ENCODE results near the gene DACT1.

DNA sequence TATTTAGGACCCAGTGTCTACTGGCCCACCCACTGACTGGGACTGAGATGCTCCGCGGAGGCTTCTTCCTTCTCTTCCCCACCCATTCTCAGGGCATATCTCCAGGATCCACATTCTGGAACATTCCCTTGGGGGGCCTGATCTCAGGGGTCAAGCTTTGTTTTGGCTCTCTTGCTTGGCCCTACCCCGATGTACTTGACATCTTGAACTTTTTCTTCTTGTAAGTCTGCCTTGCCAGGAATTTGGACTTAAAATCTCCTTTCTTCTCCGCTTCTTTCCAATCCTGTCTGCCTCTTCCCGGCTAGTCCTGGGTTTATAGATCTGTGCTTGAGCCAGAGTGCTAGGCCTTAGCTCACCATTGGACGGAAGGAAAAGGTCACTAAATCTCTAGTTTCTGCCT is 22.1 kb downstream of the DACT1 start:
- TF ChIP-seq, protein P1, sequence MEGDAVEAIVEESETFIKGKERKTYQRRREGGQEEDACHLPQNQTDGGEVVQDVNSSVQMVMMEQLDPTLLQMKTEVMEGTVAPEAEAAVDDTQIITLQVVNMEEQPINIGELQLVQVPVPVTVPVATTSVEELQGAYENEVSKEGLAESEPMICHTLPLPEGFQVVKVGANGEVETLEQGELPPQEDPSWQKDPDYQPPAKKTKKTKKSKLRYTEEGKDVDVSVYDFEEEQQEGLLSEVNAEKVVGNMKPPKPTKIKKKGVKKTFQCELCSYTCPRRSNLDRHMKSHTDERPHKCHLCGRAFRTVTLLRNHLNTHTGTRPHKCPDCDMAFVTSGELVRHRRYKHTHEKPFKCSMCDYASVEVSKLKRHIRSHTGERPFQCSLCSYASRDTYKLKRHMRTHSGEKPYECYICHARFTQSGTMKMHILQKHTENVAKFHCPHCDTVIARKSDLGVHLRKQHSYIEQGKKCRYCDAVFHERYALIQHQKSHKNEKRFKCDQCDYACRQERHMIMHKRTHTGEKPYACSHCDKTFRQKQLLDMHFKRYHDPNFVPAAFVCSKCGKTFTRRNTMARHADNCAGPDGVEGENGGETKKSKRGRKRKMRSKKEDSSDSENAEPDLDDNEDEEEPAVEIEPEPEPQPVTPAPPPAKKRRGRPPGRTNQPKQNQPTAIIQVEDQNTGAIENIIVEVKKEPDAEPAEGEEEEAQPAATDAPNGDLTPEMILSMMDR (IDR thresholded peaks at IDR 0.05): no peak
- no peak for TF ChIP-seq POLR2A (IDR thresholded peaks at IDR 0.05)
